Glomerular visceral epithelial cell (primary cell): ENCODE measurements around the gene GRM5.
A peak's percentile ranks its signal among the peaks of the same experiment; 100 is the strongest.

Experiments used
- DNase-seq: peaks from one replicate; pipeline ENCODE4 v3.0.0-alpha.2; 2016; ENCODE audit errors: extremely low spot score

GRM5 gene

GRCh38 chr11:88701816-88702215, 364.0 kb downstream of the GRM5 start:
- DNase-seq, result no peak

GRCh38 chr11:88697139-88697538, 368.6 kb downstream of the GRM5 start:
- DNase-seq, result no peak

GRCh38 chr11:88695689-88696414, 369.9 kb downstream of the GRM5 start:
- DNase-seq, result no peak

GRCh38 chr11:88692306-88693086, 373.3 kb downstream of the GRM5 start:
- no peak for DNase-seq

- no peak for DNase-seq
These were observed 376.1 kb downstream of the GRM5 start for GRCh38 chr11:88689548-88690240.

GRCh38 chr11:88683024-88683423, 382.8 kb downstream of the GRM5 start:
- DNase-seq, result no peak

- peak; percentile 8 for DNase-seq
These were observed 385.0 kb downstream of the GRM5 start for GRCh38 chr11:88680806-88681205.

GRCh38 chr11:88666364-88666763, 399.4 kb downstream of the GRM5 start:
- no peak for DNase-seq

- no peak for DNase-seq
These were observed 408.6 kb downstream of the GRM5 start for GRCh38 chr11:88657076-88657738.

GRCh38 chr11:88656283-88656682, 409.5 kb downstream of the GRM5 start:
- DNase-seq, result no peak

- DNase-seq, result no peak
These were observed 410.1 kb downstream of the GRM5 start for GRCh38 chr11:88655656-88656055.

- no peak for DNase-seq
These were observed 410.6 kb downstream of the GRM5 start for GRCh38 chr11:88655196-88655595.

GRCh38 chr11:88651556-88651955, 414.2 kb downstream of the GRM5 start:
- DNase-seq, result no peak

- DNase-seq, result no peak
These were observed 421.1 kb downstream of the GRM5 start for GRCh38 chr11:88644724-88645123.

- no peak for DNase-seq
These were observed 433.6 kb downstream of the GRM5 start for GRCh38 chr11:88632163-88632562.

GRCh38 chr11:88631497-88631896, 434.3 kb downstream of the GRM5 start:
- no peak for DNase-seq

- DNase-seq, result no peak
These were observed 436.3 kb downstream of the GRM5 start for GRCh38 chr11:88629496-88629895.

- DNase-seq, result no peak
These were observed 439.6 kb downstream of the GRM5 start for GRCh38 chr11:88626216-88626615.

GRCh38 chr11:88623531-88623930, 442.3 kb downstream of the GRM5 start:
- DNase-seq, result no peak

- DNase-seq, result no peak
These were observed 445.1 kb downstream of the GRM5 start for GRCh38 chr11:88620568-88621130.

- no peak for DNase-seq
These were observed 446.0 kb downstream of the GRM5 start for GRCh38 chr11:88619656-88620385.
